ENCODE results near the gene PRTG.

PRTG gene

DNA sequence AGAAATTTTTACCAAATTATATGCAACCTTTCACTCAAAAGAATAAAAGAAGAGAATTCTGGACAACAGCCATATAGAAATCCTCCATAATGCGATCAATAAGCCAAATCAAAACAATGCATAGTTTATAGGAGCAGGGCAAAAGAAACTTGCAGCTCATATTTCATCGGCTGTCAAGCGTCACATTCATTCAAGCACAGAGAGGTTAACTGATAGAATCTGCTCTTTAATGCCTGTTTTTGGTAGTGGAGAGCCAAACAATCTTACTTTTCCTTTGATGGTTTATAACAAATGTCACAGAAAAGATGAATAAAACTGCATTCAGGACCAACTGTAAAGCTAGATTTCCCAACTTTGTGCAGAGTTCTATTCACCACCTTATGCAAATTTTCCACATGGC, 35.4 kb downstream of the PRTG start:
- no peak overlapping the region for H3K4me3 ChIP-seq (ENCODE audit: low read depth, low read length)
- TF ChIP-seq, protein P1, sequence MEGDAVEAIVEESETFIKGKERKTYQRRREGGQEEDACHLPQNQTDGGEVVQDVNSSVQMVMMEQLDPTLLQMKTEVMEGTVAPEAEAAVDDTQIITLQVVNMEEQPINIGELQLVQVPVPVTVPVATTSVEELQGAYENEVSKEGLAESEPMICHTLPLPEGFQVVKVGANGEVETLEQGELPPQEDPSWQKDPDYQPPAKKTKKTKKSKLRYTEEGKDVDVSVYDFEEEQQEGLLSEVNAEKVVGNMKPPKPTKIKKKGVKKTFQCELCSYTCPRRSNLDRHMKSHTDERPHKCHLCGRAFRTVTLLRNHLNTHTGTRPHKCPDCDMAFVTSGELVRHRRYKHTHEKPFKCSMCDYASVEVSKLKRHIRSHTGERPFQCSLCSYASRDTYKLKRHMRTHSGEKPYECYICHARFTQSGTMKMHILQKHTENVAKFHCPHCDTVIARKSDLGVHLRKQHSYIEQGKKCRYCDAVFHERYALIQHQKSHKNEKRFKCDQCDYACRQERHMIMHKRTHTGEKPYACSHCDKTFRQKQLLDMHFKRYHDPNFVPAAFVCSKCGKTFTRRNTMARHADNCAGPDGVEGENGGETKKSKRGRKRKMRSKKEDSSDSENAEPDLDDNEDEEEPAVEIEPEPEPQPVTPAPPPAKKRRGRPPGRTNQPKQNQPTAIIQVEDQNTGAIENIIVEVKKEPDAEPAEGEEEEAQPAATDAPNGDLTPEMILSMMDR (IDR thresholded peaks at IDR 0.05; ENCODE audit: low read depth, low read length) = no peak
- TF ChIP-seq, protein P2, sequence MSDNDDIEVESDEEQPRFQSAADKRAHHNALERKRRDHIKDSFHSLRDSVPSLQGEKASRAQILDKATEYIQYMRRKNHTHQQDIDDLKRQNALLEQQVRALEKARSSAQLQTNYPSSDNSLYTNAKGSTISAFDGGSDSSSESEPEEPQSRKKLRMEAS (IDR thresholded peaks at IDR 0.05; ENCODE audit: low read depth, low read length) = no peak
- TF ChIP-seq POLR2A (IDR thresholded peaks at IDR 0.05; ENCODE audit: extremely low read depth, insufficient read length) (no peak), MYC (IDR thresholded peaks at IDR 0.05; ENCODE audit: low read depth, low read length) (no peak)
- no peak for DNase-seq (ENCODE audit: low read depth)

DNA sequence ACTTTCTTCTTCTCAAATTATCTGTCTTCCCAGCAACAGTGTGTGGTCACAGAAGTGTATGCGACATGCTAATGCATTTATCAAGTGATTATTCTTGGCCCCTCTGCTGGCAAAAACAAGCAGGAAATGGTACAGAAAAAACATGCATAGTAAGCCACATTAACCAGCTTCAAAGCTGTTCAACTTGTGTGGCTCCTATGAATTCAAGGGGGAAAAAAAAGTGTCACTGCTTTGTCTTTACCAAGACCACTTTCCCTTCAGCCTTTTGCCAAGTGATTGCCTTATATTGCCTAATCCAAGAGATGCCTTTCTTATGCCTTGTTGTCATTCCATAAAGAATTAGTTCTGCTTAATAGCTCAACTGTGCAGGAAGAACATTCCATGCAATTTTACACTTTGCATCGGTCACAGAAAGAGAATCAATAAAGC, 39.1 kb downstream of the PRTG start:
- no peak overlapping the region for H3K4me3 ChIP-seq (ENCODE audit: low read depth, low read length)
- no peak for TF ChIP-seq POLR2A (IDR thresholded peaks at IDR 0.05; ENCODE audit: extremely low read depth, insufficient read length)
- TF ChIP-seq, protein P1 (IDR thresholded peaks at IDR 0.05; ENCODE audit: low read depth, low read length) = no peak
- TF ChIP-seq, protein P2 (IDR thresholded peaks at IDR 0.05; ENCODE audit: low read depth, low read length) = no peak
- no peak for TF ChIP-seq MYC (IDR thresholded peaks at IDR 0.05; ENCODE audit: low read depth, low read length)
- no peak for DNase-seq (ENCODE audit: low read depth)

DNA sequence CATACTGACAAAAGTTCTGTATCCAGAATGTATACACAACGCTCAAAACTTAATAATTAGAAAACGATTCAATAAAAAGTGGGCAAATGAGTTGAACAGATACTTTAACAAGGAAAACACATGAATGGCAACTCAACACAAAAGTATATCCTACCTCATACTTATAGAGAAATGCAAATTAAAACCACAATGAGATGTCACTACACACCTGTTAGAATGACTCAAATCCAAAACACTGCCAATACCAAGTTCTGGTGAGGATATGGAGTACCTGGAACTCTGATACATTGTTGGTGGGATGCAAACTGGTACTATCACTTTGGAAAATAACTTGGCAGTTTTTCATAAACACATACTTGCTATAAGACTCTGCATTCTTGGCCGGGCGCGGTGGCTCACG, 42.1 kb downstream of the PRTG start:
- no peak for DNase-seq (ENCODE audit: low read depth)
- TF ChIP-seq, protein P2 (IDR thresholded peaks at IDR 0.05; ENCODE audit: low read depth, low read length) = no peak
- TF ChIP-seq POLR2A (IDR thresholded peaks at IDR 0.05; ENCODE audit: extremely low read depth, insufficient read length) (no peak), MYC (IDR thresholded peaks at IDR 0.05; ENCODE audit: low read depth, low read length) (no peak)
- TF ChIP-seq, protein P1 (IDR thresholded peaks at IDR 0.05; ENCODE audit: low read depth, low read length) = no peak
- H3K4me3 ChIP-seq (ENCODE audit: low read depth, low read length) = no peak overlapping the region

DNA sequence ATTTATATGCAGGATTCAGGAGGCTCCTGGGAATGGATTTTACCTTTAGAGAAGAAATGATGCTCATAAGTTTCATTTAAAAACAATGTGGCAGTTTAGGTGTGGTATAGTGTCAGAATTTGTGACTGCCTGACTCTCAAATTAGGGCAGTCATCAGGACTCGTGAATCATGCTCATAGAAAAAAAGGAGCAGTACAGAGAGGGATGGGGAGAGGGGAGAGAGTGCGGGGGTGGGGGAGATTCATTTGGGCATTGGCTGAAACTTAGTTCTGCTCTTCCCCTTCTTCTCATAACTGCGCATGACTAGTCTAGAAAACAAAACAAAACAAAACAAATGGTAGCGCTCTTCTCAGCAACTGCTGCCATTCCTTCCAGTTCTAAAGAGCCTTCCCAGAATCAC, 44.3 kb downstream of the PRTG start:
- DNase-seq (ENCODE audit: low read depth) = no peak
- TF ChIP-seq, protein P2 (IDR thresholded peaks at IDR 0.05; ENCODE audit: low read depth, low read length) = no peak
- TF ChIP-seq MYC (IDR thresholded peaks at IDR 0.05; ENCODE audit: low read depth, low read length) = no peak
- H3K4me3 ChIP-seq (ENCODE audit: low read depth, low read length) = no peak overlapping the region

DNA sequence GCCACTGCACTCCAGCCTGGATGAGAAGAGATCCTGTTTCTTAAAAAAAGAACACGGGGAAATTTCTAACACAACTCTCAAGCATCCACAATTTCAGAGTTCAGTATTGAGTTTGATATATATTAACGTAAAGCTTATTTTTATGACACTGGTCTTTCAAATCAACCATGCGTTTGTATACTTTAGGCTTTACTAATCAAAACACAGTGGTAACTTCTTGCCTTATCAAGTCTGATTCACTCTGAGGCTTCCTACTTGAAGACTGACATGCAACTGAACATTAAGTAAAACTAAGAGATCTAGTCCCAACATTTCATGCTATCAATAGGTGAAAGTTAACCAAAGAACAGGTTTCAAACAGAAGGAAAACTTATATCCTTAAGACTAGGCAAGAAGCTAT, 46.7 kb downstream of the PRTG start:
- no peak for DNase-seq (ENCODE audit: low read depth)
- TF ChIP-seq POLR2A (IDR thresholded peaks at IDR 0.05; ENCODE audit: extremely low read depth, insufficient read length) = no peak
- no peak for TF ChIP-seq MYC (IDR thresholded peaks at IDR 0.05; ENCODE audit: low read depth, low read length)
- TF ChIP-seq, protein P1 (IDR thresholded peaks at IDR 0.05; ENCODE audit: low read depth, low read length) = no peak
- TF ChIP-seq, protein P2 (IDR thresholded peaks at IDR 0.05; ENCODE audit: low read depth, low read length) = no peak
- H3K4me3 ChIP-seq (ENCODE audit: low read depth, low read length) = no peak overlapping the region

DNA sequence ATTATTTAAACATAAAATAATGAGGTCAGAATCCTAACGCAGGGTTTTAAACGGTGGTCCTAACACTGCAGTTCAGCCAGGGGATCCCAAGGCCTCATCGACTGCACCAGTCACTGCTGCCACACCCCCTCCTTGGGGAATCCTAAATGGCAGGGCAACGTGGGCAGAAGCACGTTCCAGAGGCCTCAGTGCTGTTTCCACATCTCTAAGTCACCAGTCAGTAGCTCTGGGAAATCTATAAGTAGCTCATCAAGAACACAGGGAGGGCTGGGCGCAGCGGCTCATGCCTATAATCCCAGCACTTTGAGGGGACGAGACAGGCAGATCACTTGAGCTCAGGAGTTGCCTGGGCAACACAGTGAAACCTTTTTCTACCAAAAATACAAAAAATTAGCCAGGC, 47.5 kb downstream of the PRTG start:
- no peak overlapping the region for H3K4me3 ChIP-seq (ENCODE audit: low read depth, low read length)
- TF ChIP-seq POLR2A (IDR thresholded peaks at IDR 0.05; ENCODE audit: extremely low read depth, insufficient read length) (no peak), MYC (IDR thresholded peaks at IDR 0.05; ENCODE audit: low read depth, low read length) (no peak)
- TF ChIP-seq, protein P1 (IDR thresholded peaks at IDR 0.05; ENCODE audit: low read depth, low read length) = no peak
- TF ChIP-seq, protein P2 (IDR thresholded peaks at IDR 0.05; ENCODE audit: low read depth, low read length) = no peak
- DNase-seq (ENCODE audit: low read depth) = no peak

All from NB4 (cell line).